HG02588 (cell line): ENCODE measurements around the gene CD200.
"Not testable (repeated sequence)": the region's sequence is repeated elsewhere in the genome, so short reads cannot be mapped to it uniquely, and the experiment has no call there.

Experiments used
- ATAC-seq: cut with Tn5 transposase; IDR thresholded peaks from one replicate; pipeline ENCODE4 v1.9.1; 2021; ENCODE audit warnings: mild to moderate bottlenecking, moderate library complexity; ENCODE audit not compliant: unreplicated experiment

Gene CD200

DNA sequence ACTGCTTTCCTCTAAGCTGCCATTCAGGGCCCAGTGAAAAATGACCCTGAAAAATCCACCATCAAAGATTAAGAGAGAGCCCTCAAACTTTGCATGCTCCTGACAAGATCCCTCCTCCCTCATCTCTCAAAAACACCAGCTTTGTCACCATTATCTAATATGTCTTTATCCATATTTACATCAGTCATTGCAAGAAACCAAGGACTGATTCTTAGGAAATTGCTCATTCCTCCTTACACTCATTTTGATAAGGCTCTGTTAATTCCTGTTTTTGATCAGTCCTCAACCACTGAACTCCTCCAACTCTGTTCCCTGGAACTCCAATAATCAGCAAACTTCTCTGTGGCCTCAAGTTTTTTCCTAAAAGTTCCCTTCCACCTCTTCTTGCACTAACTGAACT is 51.8 kb downstream of the CD200 start:
- no peak for ATAC-seq

DNA sequence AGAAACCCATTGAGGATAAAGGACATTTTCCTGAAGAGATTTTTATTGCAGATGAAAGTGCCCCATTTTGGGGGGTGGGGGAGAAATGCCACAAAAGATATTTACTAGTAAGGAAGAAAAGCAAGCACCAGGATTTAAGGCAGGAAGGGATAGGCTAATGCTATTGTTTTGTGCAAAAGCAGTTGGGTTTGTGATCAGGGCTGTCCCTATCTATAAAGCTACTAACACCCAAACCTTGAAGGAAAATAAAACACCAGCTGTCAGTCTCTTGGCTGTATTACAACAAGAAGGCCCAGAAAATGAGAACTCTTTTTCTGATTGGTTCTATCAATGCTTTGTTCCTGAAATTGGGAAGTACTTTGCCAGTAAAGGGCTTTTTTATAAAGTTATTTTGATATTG is 56.0 kb downstream of the CD200 start:
- no peak for ATAC-seq

DNA sequence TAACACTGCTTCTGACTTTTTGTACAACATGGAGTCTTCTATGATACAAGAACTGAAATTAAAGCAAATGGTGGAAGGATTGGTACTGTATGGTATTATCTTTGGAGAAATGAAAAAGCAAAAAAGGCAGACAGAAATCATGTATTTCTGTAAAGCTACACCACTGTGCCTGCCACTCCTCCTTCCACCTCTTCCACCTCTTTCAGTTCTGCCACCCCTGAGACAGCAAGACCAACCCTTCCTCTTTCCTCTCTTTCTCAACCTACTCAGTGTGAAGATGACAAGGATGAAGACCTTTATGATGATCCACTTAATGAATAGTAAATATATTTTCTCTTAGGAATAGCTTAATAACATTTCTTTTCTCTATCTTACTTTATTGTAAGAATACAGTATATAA is 57.0 kb downstream of the CD200 start:
- ATAC-seq = no peak

DNA sequence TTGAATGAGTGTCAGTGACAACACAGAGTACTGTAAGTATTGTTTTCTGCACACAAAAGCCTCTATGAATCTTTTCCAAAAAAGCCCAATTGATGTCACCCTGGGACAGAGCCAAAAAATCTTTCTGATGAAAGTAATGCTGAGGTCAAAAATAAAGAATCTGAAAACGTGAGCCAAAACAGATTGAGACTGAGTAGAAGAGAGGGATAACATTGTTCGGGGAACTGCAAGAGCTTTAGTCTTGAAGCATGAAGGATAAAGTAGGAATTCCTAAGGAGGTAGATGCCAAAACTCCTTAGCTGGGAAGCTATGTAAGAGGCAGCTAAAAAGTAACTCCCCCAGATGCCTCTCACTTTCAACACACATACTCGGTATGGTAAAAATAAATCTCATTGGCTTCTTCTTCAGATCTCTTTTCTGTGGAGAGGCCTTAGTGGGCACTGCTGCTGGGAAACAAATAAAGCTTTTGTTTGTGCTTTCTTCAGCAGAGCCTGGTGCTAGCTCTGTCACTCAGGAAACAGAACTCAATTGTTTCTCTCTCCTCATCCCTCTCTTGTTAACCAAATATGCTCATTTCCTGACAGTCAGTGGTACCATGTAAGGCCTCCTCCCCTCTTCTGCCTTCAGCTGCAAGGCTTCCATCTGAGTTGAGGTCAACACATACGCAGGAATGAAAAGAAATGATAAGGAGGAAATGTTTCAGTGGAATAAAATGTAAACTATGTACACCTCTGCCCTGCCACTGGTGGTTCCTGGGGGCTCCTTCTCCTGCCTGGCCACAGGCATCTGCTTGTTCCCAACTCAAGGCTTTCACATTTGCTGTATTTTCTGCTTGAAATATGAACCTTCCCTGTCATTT is 58.1 kb downstream of the CD200 start:
- ATAC-seq = no peak

DNA sequence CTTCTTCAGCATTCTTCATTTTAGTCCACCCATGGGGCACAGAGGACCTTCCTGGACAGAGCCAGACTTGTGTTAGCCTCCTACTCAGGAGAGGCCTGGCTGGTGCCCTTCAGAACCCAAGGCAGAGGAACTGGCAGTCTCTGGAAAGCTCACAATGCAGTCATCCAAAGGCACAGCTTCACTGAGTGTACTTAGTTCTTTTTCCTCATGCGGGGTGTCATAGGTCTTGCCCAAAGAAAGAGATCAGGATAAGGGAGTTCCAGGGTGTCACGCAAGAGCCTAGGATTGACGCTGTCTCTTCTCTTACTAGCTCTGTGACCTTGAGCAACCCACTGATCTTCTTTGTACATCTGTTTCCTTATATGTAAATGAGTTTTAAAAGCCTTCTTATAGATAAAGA is 58.7 kb downstream of the CD200 start:
- no peak for ATAC-seq

DNA sequence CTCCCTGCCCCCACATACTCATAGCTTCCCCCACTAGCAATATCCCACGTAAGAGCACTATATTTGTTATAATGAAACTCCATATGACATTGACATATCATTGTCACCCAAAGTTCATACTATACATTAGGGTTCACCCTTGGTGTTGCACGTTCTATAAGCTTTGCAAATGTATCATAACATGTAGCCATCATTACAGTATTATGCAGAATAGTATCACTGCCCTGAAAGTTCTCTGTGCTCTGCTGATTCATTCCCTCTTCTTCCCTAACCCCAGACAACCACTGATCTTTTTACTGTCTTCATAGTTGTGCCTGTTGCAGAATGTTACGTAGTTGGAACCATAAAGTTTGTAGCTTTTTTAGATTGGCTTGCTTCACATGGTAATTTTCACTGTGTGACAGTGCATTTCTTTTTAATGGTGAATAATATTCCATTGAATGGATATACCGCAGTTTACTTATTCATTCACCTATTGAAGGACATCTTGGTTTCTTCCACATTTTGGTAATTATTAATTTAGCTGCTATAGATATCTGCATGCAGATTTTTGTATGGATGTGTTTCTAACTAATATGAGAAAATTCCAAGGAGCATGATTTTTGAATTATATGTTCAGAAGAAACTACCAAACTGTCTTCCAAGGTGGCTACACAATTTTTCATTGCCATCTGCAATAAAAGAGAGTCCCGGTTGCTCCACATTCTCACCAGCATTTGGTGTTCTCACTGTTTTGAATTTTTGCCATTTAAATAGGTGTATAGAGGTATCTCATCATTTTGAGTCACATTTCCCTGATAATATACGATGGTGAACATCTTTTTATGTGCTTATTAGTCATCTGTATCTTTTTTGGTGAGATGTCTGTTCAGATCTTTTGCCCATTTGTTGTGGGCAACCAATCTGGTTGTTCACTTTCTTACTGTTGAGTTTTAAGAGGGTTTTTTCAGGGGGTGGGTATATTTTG is 59.7 kb downstream of the CD200 start:
- ATAC-seq = no peak

DNA sequence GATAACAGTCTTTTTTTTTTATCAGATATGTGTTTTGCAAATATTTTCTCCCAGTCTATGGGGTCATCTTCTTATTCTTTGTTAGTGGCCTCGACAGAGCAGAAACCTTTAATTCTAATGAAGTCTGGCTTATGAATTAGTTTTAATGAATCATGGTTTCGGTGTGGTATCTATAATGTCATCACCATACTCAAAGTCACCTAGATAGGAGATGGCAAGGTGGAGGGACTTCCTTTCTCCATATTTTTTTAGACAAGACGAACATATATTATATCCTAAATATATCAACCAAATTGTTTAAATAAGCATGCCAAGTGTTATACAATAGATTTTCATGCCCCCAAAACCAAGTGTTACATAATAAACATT is 60.4 kb downstream of the CD200 start:
- no peak for ATAC-seq

DNA sequence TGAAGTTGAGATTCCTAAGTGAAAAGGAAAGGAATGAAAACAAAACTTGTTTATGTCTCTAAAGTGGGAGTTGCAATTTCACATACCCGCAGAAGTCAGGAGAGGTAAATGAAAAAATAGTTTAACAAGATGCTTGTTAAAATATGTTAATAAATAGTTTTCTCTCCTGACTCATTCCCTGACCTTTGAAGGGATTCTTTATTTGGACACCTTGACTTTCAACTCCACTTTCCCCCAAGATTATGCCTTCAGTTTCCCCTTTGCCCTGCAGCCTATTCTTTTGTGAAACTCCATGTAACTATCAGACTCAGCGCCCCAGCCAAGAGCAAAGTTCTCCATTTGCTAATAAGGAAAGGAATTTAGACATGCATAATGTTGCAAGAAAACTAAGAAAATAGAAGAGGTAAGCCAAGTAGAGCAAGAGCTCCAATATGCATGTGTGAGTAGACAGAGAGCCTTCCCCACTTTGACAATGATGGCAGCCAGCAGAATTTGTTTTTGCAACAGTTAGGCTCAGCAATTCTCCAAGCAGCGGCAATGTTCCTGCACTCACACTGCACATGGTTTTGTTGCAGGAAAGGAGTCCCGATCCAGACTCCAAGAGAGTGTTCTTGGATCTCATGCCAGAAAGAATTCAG is 61.2 kb downstream of the CD200 start:
- no peak for ATAC-seq

DNA sequence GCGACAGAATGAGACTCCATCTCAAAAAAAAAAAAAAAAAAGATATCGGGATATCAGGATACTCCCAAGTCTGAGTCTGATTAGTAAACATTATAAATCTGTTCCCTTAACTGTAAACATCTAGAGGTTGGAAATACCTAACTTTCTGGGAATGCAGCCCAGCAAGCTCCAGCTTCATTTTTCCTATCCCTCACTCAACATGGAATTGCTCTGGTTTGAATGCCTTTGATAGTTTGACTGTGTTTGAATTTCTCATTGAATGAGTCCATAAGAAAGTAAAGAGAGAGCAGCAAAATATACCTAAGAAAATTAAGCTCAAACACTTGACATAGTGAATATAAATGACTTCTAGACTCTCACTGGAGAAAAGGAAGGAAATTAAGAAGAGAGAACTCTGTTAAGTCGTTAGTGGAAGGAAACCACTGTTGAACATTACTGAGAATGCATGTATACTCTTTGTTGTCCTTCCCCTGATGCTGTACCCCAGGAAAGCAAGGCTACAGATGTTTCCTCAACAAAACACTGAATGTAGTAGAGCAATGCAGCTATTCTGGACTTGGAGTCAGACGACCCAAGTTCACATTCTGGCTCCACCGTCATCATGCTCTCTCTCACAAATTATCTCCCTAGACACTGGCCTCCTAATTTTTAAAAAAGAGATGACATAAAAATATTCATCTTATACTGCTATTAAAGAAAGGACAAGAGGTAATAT is 62.4 kb downstream of the CD200 start:
- no peak for ATAC-seq

DNA sequence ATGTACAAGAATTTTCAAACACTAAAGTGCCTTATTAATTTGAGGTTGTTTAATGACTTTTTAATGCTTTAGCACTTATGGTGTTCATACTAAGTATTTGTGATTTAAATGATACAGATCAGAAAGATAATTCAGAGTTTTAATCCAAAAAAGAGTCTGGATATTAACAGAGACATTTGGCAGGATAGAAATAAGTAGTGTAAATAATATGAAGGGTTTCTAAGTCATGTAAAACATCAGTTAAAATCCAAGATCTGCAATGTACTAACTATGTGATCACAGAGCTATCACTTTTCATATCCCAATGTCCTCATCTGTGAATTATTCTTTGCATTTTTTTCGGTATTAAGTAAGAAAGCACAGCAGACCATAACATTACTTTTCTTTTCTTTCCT is 62.9 kb downstream of the CD200 start:
- ATAC-seq = no peak

DNA sequence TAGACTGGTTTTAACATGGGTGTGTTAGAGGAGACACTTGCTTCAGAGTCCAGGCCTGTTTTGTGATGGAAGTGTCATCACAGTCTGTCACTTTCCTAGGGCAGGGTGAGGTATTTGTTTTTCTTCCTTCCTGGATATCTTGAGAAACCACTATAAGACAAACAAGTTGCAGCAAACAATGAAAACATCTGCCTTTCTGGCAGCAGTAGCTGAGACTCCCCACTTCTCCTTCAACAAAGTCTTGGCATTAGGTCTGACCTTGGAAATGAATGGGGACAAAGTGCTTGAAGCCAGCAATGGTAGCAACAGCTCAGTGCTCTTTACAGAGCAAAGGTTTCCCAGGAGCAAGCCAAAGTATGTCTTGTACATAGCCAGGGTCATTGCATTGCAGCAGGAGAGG is 64.6 kb downstream of the CD200 start:
- no peak for ATAC-seq

DNA sequence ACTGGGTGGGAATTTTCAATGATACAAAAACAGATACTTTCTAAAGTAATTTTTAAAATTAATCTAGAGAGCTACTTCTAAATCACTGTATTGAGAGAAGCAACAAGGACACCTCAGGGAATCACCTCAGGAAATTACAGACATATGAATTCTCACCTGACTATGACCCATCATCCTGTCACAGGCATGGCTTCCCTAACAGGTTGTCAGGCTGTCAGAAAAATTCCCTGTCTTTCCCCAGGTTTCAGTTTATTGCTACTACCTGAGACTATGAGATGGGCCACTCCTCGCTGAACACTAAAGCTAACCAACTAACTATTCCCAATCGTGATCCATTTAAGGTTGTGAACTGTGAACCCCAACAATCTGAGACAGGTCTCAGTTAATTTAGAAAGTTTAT is 66.1 kb downstream of the CD200 start:
- no peak for ATAC-seq

DNA sequence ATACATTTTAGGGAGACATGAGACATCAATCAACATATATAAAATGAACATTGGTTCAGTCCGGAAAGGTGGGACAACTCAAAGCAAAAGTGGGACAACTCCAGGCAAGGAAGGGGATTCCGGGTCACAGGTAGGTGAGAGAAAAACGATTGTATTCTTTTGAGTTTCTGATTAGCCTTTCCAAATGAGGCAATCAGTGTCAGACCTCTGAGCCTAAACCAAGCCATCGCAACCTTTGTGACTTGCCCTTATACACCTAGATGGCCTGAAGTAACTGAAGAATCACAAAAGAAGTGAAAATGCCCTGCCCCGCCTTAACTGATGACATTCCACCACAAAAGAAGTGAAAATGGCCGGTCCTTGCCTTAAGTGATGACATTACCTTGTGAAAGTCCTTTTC is 66.6 kb downstream of the CD200 start:
- ATAC-seq = not testable (repeated sequence)

DNA sequence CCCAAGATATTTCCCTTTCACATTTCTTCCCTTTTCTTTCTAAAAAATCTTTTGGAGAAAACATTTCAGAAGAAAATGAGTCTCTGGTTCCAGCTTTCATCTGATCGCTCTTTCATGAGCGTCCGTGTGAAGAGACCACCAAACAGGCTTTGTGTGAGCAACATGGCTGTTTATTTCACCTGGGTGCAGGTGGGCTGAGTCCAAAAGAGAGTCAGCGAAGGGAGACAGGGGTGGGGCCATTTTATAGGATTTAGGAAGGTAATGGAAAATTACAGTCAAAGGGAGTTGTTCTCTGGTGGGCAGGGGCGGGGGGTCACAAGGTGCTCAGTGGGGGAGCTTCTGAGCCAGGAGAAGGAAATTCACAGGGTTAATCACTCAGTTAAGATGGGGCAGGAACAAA is 67.4 kb downstream of the CD200 start:
- not testable (repeated sequence) for ATAC-seq

DNA sequence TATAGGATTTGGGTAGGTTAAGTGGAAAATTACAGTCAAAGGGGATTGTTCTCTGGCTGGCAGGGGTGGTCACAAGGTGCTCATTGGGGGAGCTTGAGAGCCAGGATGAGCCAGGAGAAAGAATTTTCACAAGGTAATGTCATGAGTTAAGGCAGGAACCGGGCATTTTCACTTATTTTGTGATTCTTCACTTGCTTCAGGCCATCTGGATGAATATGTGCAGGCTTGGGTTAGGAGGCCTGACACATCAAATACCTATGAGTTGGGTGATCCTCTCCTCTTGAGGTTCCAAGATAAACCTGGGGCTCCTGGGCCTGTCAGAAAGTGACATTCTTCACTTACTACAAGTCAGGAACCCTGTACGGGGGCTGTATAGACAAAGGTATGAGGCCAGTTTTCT is 68.7 kb downstream of the CD200 start:
- ATAC-seq = no peak

DNA sequence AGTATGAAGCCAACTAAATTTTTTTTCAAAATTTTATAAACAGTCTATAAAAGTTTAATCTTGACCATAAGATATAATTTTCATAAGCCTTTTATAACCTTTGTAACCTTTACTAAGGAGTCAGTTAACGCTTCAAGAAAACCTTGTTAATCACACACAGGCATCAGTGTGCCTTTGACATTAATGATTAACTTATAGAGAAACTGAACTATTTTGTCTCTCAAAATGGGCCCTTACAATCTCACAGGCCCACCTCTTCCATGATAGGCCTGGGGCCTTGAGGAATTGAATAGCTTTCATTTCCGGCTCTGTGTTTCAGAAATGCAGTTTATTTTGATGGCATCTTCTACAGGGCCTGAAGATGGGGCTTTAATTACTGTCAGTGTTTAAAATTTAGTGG is 70.1 kb downstream of the CD200 start:
- ATAC-seq = no peak

DNA sequence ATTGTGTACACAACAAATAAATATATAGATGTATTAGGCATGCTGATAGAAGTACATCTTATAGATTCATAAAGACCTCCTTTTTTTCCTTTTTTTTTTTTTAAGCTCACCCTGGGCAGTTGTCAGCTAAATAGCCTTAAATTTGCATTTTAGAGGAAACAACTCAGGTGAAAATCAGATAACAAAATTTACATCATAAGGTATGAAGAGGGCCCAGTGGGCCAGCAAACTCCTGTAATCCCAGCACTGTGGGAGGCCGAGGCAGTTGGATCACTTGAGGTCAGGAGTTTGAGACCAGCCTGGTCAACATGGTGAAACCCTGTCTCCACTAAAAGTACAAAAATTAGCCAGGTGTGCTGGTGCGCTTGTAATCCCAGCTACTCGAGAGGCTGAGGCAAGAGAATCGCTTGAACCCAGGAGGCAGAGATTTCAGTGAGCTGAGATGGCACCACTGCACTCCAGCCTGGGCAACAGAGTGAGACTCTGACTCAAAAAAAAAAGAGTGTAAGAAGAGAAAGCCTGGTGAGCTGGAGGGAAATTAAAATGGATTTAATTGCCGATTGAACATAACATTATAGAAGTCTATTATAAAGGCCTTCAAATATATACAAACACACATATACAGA is 72.1 kb downstream of the CD200 start:
- ATAC-seq = not testable (repeated sequence)

DNA sequence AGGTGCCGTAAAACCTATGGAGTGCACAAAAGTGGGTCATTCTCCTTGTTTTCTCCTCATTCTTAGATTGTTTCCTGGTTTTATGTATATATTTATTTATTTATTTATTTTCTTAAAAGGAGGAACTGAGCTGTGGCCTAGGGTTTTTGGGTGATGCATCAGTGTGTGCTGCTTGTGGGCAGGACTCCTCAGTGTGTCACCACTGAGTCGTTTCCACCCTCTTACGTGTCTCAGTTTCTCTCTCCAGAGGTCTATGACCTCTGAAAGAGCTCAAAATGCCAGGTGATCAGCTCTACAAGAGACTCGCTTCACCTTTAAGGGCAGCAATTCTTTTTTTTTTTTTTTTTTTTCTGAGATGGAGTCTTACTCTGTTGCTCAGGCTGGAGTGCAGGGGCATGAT is 72.9 kb downstream of the CD200 start:
- no peak for ATAC-seq

DNA sequence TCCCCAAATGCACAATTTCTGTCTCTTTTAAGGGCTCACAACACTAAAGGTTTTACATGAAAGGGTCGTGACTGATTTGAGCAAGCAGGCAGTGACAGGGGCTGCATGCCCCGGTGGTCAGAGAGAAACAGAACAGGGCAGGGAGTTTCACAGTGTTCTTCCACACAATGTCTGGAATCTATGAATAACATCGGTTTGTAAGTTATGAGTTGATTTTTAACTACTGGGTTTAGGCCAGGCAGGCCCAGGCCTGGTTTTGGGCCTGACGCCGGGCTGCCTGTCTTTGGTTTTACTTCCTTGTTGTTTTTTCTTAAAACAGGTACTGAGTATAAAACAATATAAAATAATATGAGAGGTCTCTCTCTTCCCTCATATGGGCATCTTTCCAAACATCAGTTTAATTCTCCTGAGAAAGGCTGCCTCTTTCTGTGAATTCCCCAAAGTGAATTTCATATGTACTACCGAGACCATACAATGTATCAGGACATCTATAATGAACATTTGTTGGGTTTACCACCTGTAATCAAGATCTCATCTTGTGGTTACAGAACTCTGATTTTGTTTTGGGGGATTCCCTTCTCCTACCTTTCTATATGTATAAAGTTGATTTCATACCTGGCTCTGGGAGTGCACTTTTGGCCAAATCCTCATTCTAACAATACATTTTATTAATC is 74.4 kb downstream of the CD200 start:
- ATAC-seq = no peak
